H1 (cell line): ENCODE data around the gene CAMSAP3. TPM values are rescaled to one million over a fixed set of nuclear protein-coding genes. Genes with fewer than 3 reads are reported as not detected.

ENCODE experiments used
- CTCF ChIA-PET: fragments of 300-600 bp; sonication (Branson Sonifier 250); formaldehyde crosslinking; loops from one replicate; lab custom pipeline; 2021; ENCODE audit not compliant: partially characterized antibody; lab: Charles Lee
- POLR2A ChIA-PET: fragments of 300-600 bp; sonication (Branson Sonifier 250); formaldehyde crosslinking; loops from one replicate; lab custom pipeline; 2021; ENCODE audit warnings: inconsistent platforms; ENCODE audit not compliant: partially characterized antibody; lab: Charles Lee
- DNase-seq, 2 experiments: peaks; one replicate each; pipeline versions ENCODE4 v3.0.0 to v3.0.0-alpha.2; 2010 to 2022; ENCODE audit warnings: low spot score in 2 of 2, low read depth in 1 of 2, mixed read lengths in 1 of 2
- FAIRE-seq: peaks from 2 replicates; lab custom pipeline; 2011; peaks lifted over from hg19 to GRCh38; lab: Jason Lieb, UNC
- H2AFZ ChIP-seq: 2 replicates; pipeline ENCODE4 v1.8.1; 2012; ENCODE audit warnings: low read length, inconsistent platforms
- H2AK5ac ChIP-seq: 2 replicates; pipeline ENCODE4 v1.6.1; 2013; ENCODE audit warnings: low read depth, low read length
- H2BK120ac ChIP-seq: replicated peaks from 2 replicates; pipeline ENCODE3; 2013; ENCODE audit warnings: low read depth, low read length, inconsistent platforms
- H2BK12ac ChIP-seq: 2 replicates; pipeline ENCODE4 v1.6.1; 2013; ENCODE audit warnings: low read depth, low read length
- H2BK15ac ChIP-seq: 2 replicates; pipeline ENCODE4 v1.6.1; 2013; ENCODE audit warnings: low read length
- H2BK20ac ChIP-seq: 2 replicates; pipeline ENCODE4 v1.6.1; 2013; ENCODE audit warnings: low read length
- H2BK5ac ChIP-seq: 2 replicates; pipeline ENCODE4 v1.6.1; 2013; ENCODE audit warnings: low read depth, low read length
- H3K14ac ChIP-seq: 2 replicates; pipeline ENCODE4 v1.6.1; 2013; ENCODE audit warnings: inconsistent platforms; ENCODE audit not compliant: insufficient read length
- H3K18ac ChIP-seq: 2 replicates; pipeline ENCODE4 v1.6.1; 2013; ENCODE audit warnings: low read length; ENCODE audit errors: extremely low read depth
- H3K23ac ChIP-seq: 2 replicates; pipeline ENCODE4 v1.6.1; 2013; ENCODE audit warnings: inconsistent platforms; ENCODE audit not compliant: insufficient read length
- H3K23me2 ChIP-seq: 2 replicates; pipeline ENCODE4 v1.6.1; 2013; ENCODE audit warnings: low read depth, low read length
- H3K27ac ChIP-seq: 2 replicates; pipeline ENCODE4 v1.6.1; 2011; ENCODE audit warnings: low read depth, low read length, inconsistent platforms
- H3K27me3 ChIP-seq, 4 experiments: replicated peaks in 1 of 4; 1 replicate in 1 of 4; 2 replicates in 3 of 4; pipeline versions ENCODE4 v1.6.1 to v1.8.1; 2011 to 2013; ENCODE audit warnings: low read length in 3 of 4, mild to moderate bottlenecking in 3 of 4, inconsistent platforms in 2 of 4, mixed read lengths in 2 of 4, moderate library complexity in 1 of 4; ENCODE audit not compliant: control insufficient read depth in 3 of 4, insufficient read depth in 3 of 4; ENCODE audit errors: extremely low read depth in 1 of 4
- H3K36me3 ChIP-seq, 4 experiments: 2 replicates each; pipeline versions ENCODE4 v1.6.1 to v1.8.1; 2011 to 2013; ENCODE audit warnings: mild to moderate bottlenecking in 4 of 4, low read length in 3 of 4, moderate library complexity in 2 of 4, control low read depth in 1 of 4, inconsistent platforms in 1 of 4; ENCODE audit not compliant: insufficient read depth in 4 of 4, control insufficient read depth in 2 of 4
- H3K4ac ChIP-seq: replicated peaks from 2 replicates; pipeline ENCODE3; 2013; ENCODE audit warnings: low read length, low read depth, mixed read lengths, inconsistent platforms; ENCODE audit not compliant: insufficient read length
- H3K4me1 ChIP-seq, 4 experiments: replicated peaks in 1 of 4; 1 replicate in 1 of 4; 2 replicates in 3 of 4; pipeline versions ENCODE4 v1.6.1 to v1.8.1; 2011 to 2013; ENCODE audit warnings: low read length in 3 of 4, inconsistent platforms in 2 of 4, mixed read lengths in 1 of 4; ENCODE audit not compliant: insufficient read depth in 4 of 4, control insufficient read depth in 3 of 4
- H3K4me2 ChIP-seq, 2 experiments: 2 replicates each; pipeline versions ENCODE4 v1.6.1 to v1.8.1; 2011 to 2013; ENCODE audit warnings: low read depth in 2 of 2, low read length in 2 of 2, control low read depth in 1 of 2, inconsistent platforms in 1 of 2, mild to moderate bottlenecking in 1 of 2; ENCODE audit not compliant: insufficient read depth in 1 of 2
- H3K4me3 ChIP-seq, 4 experiments: fragments of 200-600, 300-600 bp in 1 of 4; sonication (generic), shearing (Covaris generic), sonication (Bioruptor Twin) in 1 of 4; 2 replicates each; pipeline versions ENCODE4 v1.5.1 to v1.8.1; 2011 to 2016; ENCODE audit warnings: low read length in 4 of 4, low read depth in 3 of 4, control low read depth in 2 of 4, inconsistent platforms in 2 of 4, mild to moderate bottlenecking in 2 of 4, mixed read lengths in 1 of 4, moderate library complexity in 1 of 4; ENCODE audit not compliant: insufficient read depth in 2 of 4; ENCODE audit errors: extremely low read depth in 1 of 4
- H3K56ac ChIP-seq: replicated peaks from 2 replicates; pipeline ENCODE3; 2013; ENCODE audit warnings: low read depth, mild to moderate bottlenecking, mixed read lengths, low read length, inconsistent platforms; ENCODE audit not compliant: insufficient read length
- H3K79me1 ChIP-seq: 2 replicates; pipeline ENCODE4 v1.6.1; 2013; ENCODE audit warnings: low read depth, low read length, control low read depth
- H3K79me2 ChIP-seq, 2 experiments: 2 replicates each; pipeline versions ENCODE4 v1.6.1 to v1.8.1; 2012 to 2013; ENCODE audit warnings: low read length in 2 of 2, mild to moderate bottlenecking in 2 of 2, inconsistent platforms in 1 of 2; ENCODE audit not compliant: insufficient read depth in 2 of 2, control insufficient read depth in 1 of 2
- H3K9ac ChIP-seq, 4 experiments: replicated peaks in 1 of 4; 1 replicate in 1 of 4; 2 replicates in 3 of 4; pipeline versions ENCODE4 v1.6.1 to v1.8.1; 2011 to 2013; ENCODE audit warnings: low read depth in 3 of 4, low read length in 3 of 4, control low read depth in 2 of 4, mild to moderate bottlenecking in 2 of 4, moderate library complexity in 2 of 4, inconsistent platforms in 1 of 4; ENCODE audit errors: extremely low read depth in 1 of 4
- H3K9me3 ChIP-seq, 2 experiments: 2 replicates each; pipeline versions ENCODE4 v1.6.1 to v1.8.1; 2012 to 2013; ENCODE audit warnings: mild to moderate bottlenecking in 2 of 2, moderate library complexity in 2 of 2, control low read depth in 1 of 2, inconsistent platforms in 1 of 2, low read depth in 1 of 2, low read length in 1 of 2, mixed read lengths in 1 of 2; ENCODE audit not compliant: insufficient read depth in 2 of 2
- H4K20me1 ChIP-seq, 2 experiments: replicated peaks in 1 of 2; 2 replicates each; pipeline versions ENCODE3 to v1.8.1; 2011 to 2013; ENCODE audit warnings: inconsistent platforms in 2 of 2, low read length in 2 of 2, mild to moderate bottlenecking in 1 of 2; ENCODE audit not compliant: insufficient read depth in 2 of 2, control insufficient read depth in 1 of 2
- H4K5ac ChIP-seq: 2 replicates; pipeline ENCODE4 v1.6.1; 2013; ENCODE audit warnings: low read length, low read depth, mixed read lengths, inconsistent platforms; ENCODE audit not compliant: insufficient read length
- H4K8ac ChIP-seq: 2 replicates; pipeline ENCODE4 v1.8.0; 2013; ENCODE audit warnings: mild to moderate bottlenecking, moderate library complexity, low read length, inconsistent platforms; ENCODE audit not compliant: insufficient read depth; ENCODE audit errors: extremely low read depth
- H4K91ac ChIP-seq: replicated peaks from 2 replicates; pipeline ENCODE3; 2013; ENCODE audit warnings: low read length, mixed read lengths, inconsistent platforms; ENCODE audit not compliant: insufficient read length
- ASH2L ChIP-seq: fragments of 200-600, 300-600 bp; sonication (generic); IDR thresholded peaks from one replicate; pipeline ENCODE4 v1.7.1; 2017; ENCODE audit warnings: low read length
- CHD2 ChIP-seq: IDR thresholded peaks from 2 replicates; pipeline ENCODE4 v1.6.1; 2012; ENCODE audit warnings: low read length, improper control_type of control experiment
- KDM1A ChIP-seq: fragments of 200-600, 300-600 bp; sonication (generic); IDR thresholded peaks from 2 replicates; pipeline ENCODE4 v1.7.1; 2016; ENCODE audit warnings: mild to moderate bottlenecking, low read length, borderline replicate concordance
- SP2 ChIP-seq: IDR thresholded peaks from 2 replicates; pipeline ENCODE4 v1.6.1; 2012; ENCODE audit warnings: mild to moderate bottlenecking, low read length, inconsistent platforms
- TAF7 ChIP-seq: optimal IDR thresholded peaks from 2 replicates; pipeline ENCODE3; 2011; ENCODE audit warnings: low read depth, mild to moderate bottlenecking, inconsistent platforms, low read length, moderate library complexity, borderline replicate concordance
- ZNF274 ChIP-seq: IDR thresholded peaks from 2 replicates; pipeline ENCODE4 v1.7.0; 2012; ENCODE audit warnings: low read length, borderline replicate concordance; ENCODE audit errors: extremely low read depth
- WGBS, 2 experiments: shearing (Covaris generic) in 1 of 2; methylation state at CpG; one replicate each; pipeline versions ENCODE4 v1.1.6 to v1.1.7; 2013 to 2015; ENCODE audit warnings: low lambda C conversion rate in 2 of 2, mixed read lengths in 2 of 2, inconsistent platforms in 1 of 2, low coverage in 1 of 2, missing lambda C conversion rate in 1 of 2; ENCODE audit not compliant: insufficient replicate concordance in 2 of 2, insufficient coverage in 1 of 2, insufficient read length in 1 of 2; ENCODE audit errors: extremely low coverage in 1 of 2, missing lambda C conversion rate in 1 of 2; 5-methylcytosine and 5-hydroxymethylcytosine counted together
- polyA plus RNA-seq, 7 experiments: library from polyadenylated mRNA; depleted of rRNA in 3 of 7; stranded (reverse) in 5 of 7; unstranded in 2 of 7; fragments of >200 nt in 5 of 7; fragments of 200-250 nt in 2 of 7; gene quantifications; 1 replicate in 5 of 7; 2 replicates in 1 of 7; 4 replicates in 1 of 7; pipeline versions ENCODE4 v1.2.1 to v1.2.3, GENCODE V29; 2011 to 2013; ENCODE audit warnings: missing spikeins in 2 of 7, mixed read lengths in 2 of 7
- total RNA-seq: library from RNA; stranded (reverse); fragmentation: NEBNext Ultra II Directional; extraction: Animal tissue kit (Norgen Biotek cat#: 25700); gene quantifications from 2 replicates; pipeline ENCODE4 v1.2.1, GENCODE V29; 2021

CAMSAP3 gene
- total and polyA plus RNA-seq, 2 of the 8 experiments (the other 6 are each of a cell fraction or from before 2014, with no cell fraction given) = 11.4 to 30.4 TPM

GRCh38 chr19:7582446-7582845, 13.2 kb upstream of the CAMSAP3 start:
- CTCF ChIA-PET = interaction anchor here (0.6 to 1.2 kb wide), 3 partner anchors 9 to 275 kb away, joined by 3 read pairs; no protein-coding TSS in a partner anchor
- TF ChIP-seq TAF7 (no peak), CHD2 (no peak), KDM1A (no peak), ASH2L (no peak), ZNF274 (no peak), SP2 (no peak)

More at GRCh38 chr19:7582446-7582845, 13.2 kb upstream of the CAMSAP3 start:
- H3K27me3 ChIP-seq = 0 out of 7 replicates have a peak, but pooled peaks cover 0 to 2% (median 0%) of the 10 kb centered on the region in 4 experiments
- H3K56ac ChIP-seq = no peak overlapping the region
- WGBS, 2 experiments = 69% methylated on average over 11 of the region's 11 CpGs; no CpG with 5 or more reads in 1 of the 2 experiments
- no peak overlapping the region for H3K14ac ChIP-seq
- no peak overlapping the region for H2AFZ ChIP-seq
- no peak overlapping the region for H4K8ac ChIP-seq
- no peaks in the 10 kb centered on the region for H3K23me2 ChIP-seq
- H3K79me2 ChIP-seq = no peaks in the 10 kb centered on the region
- H2BK5ac ChIP-seq = no peak overlapping the region
- no peak overlapping the region for H2BK12ac ChIP-seq
- H3K9ac ChIP-seq = no peak overlapping the region
- H2AK5ac ChIP-seq = no peak overlapping the region
- H3K36me3 ChIP-seq = no peaks in the 10 kb centered on the region
- peak overlapping the region; percentile 40 for H4K91ac ChIP-seq
- H2BK20ac ChIP-seq = no peak overlapping the region
- no peaks in the 10 kb centered on the region for H4K20me1 ChIP-seq
- H4K5ac ChIP-seq = no peak overlapping the region
- H2BK120ac ChIP-seq = no peak overlapping the region
- H3K4ac ChIP-seq = no peak overlapping the region
- no peaks in the 10 kb centered on the region for H3K9me3 ChIP-seq
- H3K4me3 ChIP-seq = no peak overlapping the region
- H3K23ac ChIP-seq = no peak overlapping the region
- H3K27ac ChIP-seq = no peak overlapping the region
- no peaks in the 10 kb centered on the region for H3K4me1 ChIP-seq
- POLR2A ChIA-PET = no interaction called here
- FAIRE-seq = no peak
- no peak overlapping the region for H3K18ac ChIP-seq
- H2BK15ac ChIP-seq = no peak overlapping the region
- DNase-seq = no peak
- H3K79me1 ChIP-seq = no peaks in the 10 kb centered on the region
- H3K4me2 ChIP-seq = no peak overlapping the region
